HFFc6 (cell line): Measurements from ENCODE around the gene ADIPOR2. TPM values are rescaled to one million over a fixed set of nuclear protein-coding genes. Genes with fewer than 3 reads are reported as not detected.
A peak's percentile ranks its signal among the peaks of the same experiment; 100 is the strongest.
"Not testable (repeated sequence)": the region's sequence is repeated elsewhere in the genome, so short reads cannot be mapped to it uniquely, and the experiment has no call there.

Source experiments
- DNase-seq: peaks from one replicate; pipeline ENCODE4 v3.0.0-alpha.2; 2018
- H3K27ac Mint-ChIP-seq: 2 replicates; pipeline ENCODE4 v1.8.0; 2020; ENCODE audit warnings: mild to moderate bottlenecking, mixed read lengths
- H3K27me3 Mint-ChIP-seq: 2 replicates; pipeline ENCODE4 v1.8.0; 2021; ENCODE audit warnings: mild to moderate bottlenecking, moderate library complexity, mixed read lengths; ENCODE audit not compliant: insufficient read depth
- H3K36me3 Mint-ChIP-seq: 2 replicates; pipeline ENCODE4 v1.8.0; 2021; ENCODE audit warnings: low read depth, mixed read lengths
- H3K4me1 Mint-ChIP-seq: 2 replicates; pipeline ENCODE4 v1.8.0; 2020; ENCODE audit warnings: low read depth, mixed read lengths
- H3K4me3 Mint-ChIP-seq: 2 replicates; pipeline ENCODE4 v1.8.0; 2020; ENCODE audit warnings: mild to moderate bottlenecking, moderate library complexity, mixed read lengths
- H3K9me3 Mint-ChIP-seq: 2 replicates; pipeline ENCODE4 v1.8.0; 2020; ENCODE audit warnings: mild to moderate bottlenecking, mixed read lengths
- total RNA-seq, 6 experiments: library from RNA; stranded (reverse); fragmentation: NEBNext Ultra II Directional; extraction: Animal tissue kit (Norgen Biotek cat#: 25700); gene quantifications; 2 replicates in 1 of 6; 3 replicates in 5 of 6; pipeline ENCODE4 v1.2.3, GENCODE V29; 2021
- TF ChIP-seq, protein P1 (sequence below): fragments of 200-600 bp; sonication (generic); IDR thresholded peaks from 2 replicates; pipeline ENCODE4 v1.5.0; 2021; ENCODE audit warnings: antibody characterized with exemption, mild to moderate bottlenecking

Gene ADIPOR2
- total RNA-seq, 6 experiments from 2014 or later, result 38.9 to 50.1 (median 44.9) TPM

DNA sequence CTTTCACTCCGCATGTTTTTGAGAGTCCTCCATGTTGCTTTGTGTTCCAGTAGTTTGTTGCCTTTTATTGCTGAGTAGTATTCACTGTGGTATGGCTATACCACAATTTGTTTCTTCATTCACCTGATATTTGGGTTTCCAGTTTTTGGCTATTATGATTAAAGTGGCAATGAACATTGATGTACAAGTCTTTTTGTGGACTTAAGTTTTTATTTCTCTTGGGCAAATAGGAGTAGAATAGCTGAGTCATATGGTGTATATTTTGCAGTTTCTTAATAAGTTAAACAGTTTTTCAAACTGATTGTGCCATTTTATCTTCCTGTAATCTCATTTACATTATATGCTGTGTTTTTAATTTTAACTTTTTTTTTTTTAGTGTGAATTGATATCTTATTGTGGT, 16.2 kb downstream of the ADIPOR2 start:
- peaks cover 14% of the 10 kb centered on the region; the same call in 1 of the 2 replicates for H3K36me3 Mint-ChIP-seq
- H3K27ac Mint-ChIP-seq, result peak overlapping the region; percentile 54; the same call in 1 of the 2 replicates
- H3K4me3 Mint-ChIP-seq, result no peak overlapping the region
- no peaks in the 10 kb centered on the region for H3K27me3 Mint-ChIP-seq
- no peak for DNase-seq
- TF ChIP-seq, protein P1, sequence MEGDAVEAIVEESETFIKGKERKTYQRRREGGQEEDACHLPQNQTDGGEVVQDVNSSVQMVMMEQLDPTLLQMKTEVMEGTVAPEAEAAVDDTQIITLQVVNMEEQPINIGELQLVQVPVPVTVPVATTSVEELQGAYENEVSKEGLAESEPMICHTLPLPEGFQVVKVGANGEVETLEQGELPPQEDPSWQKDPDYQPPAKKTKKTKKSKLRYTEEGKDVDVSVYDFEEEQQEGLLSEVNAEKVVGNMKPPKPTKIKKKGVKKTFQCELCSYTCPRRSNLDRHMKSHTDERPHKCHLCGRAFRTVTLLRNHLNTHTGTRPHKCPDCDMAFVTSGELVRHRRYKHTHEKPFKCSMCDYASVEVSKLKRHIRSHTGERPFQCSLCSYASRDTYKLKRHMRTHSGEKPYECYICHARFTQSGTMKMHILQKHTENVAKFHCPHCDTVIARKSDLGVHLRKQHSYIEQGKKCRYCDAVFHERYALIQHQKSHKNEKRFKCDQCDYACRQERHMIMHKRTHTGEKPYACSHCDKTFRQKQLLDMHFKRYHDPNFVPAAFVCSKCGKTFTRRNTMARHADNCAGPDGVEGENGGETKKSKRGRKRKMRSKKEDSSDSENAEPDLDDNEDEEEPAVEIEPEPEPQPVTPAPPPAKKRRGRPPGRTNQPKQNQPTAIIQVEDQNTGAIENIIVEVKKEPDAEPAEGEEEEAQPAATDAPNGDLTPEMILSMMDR, result no peak
- no peaks in the 10 kb centered on the region for H3K9me3 Mint-ChIP-seq
- H3K4me1 Mint-ChIP-seq, result peaks cover 43% of the 10 kb centered on the region

DNA sequence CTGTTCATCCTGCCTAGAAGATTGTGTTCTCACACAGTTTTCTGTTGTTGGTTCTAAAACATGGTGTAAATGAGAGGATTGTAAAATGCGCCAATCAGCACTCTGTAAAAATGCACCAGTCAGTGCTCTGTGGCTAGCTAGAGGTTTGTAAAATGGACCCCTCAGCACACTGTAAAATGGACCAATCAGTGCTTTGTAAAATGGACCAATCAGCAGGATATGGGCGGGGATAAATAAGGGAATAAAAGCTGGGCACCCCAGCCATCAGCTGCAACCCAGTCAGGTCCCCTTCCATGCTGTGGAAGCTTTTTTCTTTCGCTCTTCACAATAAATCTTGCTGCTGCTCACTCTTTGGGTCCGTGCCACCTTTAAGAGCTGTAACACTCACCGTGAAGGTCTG, 19.1 kb downstream of the ADIPOR2 start:
- H3K4me3 Mint-ChIP-seq, DNase-seq, H3K27ac Mint-ChIP-seq, H3K9me3 Mint-ChIP-seq, H3K27me3 Mint-ChIP-seq: not testable (repeated sequence)
- H3K4me1 Mint-ChIP-seq, result peaks cover 24% of the 10 kb centered on the region
- H3K36me3 Mint-ChIP-seq, result peaks cover 35% of the 10 kb centered on the region

DNA sequence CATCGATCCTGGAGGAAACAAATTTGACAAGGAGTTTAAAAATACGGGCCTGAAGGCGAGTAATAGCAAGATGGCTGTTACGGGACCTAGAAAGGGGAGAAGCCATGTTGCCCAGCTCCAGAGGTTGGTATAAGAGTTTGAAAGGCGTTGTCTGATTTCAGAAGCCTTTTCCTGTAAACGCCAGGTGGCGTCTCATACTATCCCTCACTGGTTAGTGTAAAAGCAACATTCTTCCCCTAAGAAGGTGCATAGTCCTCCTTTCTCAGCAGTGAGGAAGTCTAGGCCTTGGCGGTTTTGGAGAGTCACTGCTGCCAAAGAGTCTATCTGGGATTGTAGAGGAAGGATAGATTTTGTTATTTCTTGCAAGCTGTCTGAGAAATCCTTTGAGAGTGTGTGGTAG, 20.0 kb downstream of the ADIPOR2 start:
- H3K4me3 Mint-ChIP-seq, H3K9me3 Mint-ChIP-seq, DNase-seq, H3K27me3 Mint-ChIP-seq, H3K27ac Mint-ChIP-seq: not testable (repeated sequence)
- Mint-ChIP-seq H3K36me3 (peaks cover 44% of the 10 kb centered on the region), H3K4me1 (peaks cover 20% of the 10 kb centered on the region)

DNA sequence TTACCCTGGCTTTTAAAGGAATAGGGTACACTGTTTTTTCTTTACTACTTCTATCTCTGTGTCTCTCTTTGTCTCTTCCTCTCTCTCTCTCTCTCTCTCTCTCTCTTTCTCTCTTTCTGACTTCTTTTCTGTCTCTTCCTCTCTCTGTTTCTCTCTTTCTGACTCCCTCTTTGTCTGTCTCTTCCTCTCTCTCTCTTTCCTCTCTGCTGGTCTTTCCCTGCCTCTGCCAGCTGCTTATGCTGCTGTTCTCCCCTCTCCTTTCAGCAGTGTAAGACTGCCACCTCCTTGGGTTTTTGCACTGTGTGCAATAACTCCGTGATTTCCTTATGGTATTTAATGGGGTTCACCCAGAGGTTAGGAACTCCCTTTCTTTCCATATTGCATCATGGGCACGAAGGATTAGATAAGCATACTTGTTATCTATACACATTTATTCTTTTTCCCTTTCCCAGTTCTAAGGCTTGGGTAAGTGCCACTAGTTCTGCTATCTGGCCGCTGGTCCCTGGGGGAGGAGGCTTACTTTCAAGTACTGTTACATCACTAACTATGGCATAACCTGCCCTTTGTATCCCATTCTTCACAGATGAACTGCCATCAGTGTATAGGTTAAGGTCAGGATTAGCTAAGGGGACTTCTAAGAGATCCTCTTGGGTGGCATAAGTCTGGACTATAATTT, 20.8 kb downstream of the ADIPOR2 start:
- Mint-ChIP-seq H3K4me1 (peaks cover 20% of the 10 kb centered on the region), H3K36me3 (peaks cover 48% of the 10 kb centered on the region)
- not testable (repeated sequence) for H3K27me3 Mint-ChIP-seq, H3K27ac Mint-ChIP-seq, H3K9me3 Mint-ChIP-seq, H3K4me3 Mint-ChIP-seq, DNase-seq

DNA sequence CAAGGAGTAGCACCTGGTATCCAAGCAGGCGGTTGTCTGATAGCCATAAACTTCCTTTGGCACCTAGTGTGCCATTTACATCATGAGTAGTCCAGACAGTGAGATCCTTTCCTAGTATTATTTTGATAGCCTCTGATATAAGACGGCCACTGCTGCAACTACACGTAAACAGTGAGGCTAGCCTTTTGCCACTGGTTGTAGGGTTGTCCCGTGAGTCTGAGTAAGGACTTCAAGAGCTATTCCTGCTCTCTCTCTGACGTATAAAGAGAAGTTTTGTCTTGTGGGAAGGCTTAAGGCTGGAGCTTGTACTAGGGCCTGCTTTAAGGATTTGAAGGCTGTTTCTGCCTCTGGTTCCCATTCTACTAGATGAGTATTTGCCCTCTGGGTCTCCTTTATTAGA, 21.4 kb downstream of the ADIPOR2 start:
- not testable (repeated sequence) for H3K9me3 Mint-ChIP-seq, H3K4me3 Mint-ChIP-seq, H3K27me3 Mint-ChIP-seq, H3K27ac Mint-ChIP-seq, DNase-seq
- peaks cover 20% of the 10 kb centered on the region for H3K4me1 Mint-ChIP-seq
- H3K36me3 Mint-ChIP-seq, result peaks cover 48% of the 10 kb centered on the region

DNA sequence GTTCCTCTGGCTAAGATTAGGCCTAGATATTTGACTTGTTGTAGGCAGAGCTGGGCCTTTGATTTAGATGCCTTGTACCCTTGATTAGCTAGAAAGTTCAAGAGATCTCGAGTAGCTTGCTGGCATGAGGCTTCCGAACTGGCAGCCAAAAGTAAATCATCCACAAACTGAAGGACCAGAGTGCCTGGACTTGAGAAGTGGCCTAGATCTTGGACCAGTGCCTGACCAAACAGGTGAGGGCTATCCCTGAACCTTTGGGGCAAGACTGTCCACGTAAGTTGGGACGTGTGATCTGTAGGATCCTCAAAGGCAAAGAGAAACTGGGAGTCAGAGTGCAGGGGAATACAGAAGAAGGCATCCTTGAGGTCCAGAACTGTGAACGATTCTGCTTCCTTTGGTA, 22.0 kb downstream of the ADIPOR2 start:
- peaks cover 18% of the 10 kb centered on the region for H3K4me1 Mint-ChIP-seq
- H3K4me3 Mint-ChIP-seq, H3K9me3 Mint-ChIP-seq, H3K27ac Mint-ChIP-seq, DNase-seq, H3K27me3 Mint-ChIP-seq: not testable (repeated sequence)
- peaks cover 48% of the 10 kb centered on the region for H3K36me3 Mint-ChIP-seq

DNA sequence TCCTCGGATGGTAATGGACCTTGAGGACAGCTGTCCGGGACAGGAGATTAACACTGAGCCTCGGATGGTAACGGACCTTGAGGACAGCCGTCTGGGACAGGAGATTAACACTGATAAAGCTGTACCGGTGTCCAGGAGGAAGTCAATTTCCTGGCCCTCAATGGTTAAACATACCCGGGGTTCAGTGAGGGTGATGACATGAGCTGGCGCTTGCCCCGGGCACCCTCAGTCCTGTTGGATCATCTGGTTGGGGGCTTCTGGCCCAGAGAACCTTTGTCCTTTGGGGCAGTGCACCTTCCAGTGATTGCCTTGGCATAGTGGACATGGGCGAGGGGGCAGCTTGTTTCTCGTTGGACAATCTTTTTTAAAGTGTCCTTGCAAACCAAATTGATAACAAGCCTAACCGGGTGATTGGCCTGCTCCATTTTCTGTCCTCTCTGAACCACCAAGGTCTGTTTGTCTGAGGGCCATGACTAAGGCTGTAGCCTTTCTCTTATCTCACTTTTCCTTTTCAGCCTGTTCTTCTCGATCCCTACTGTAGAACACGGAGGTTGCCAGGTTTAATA, 23.0 kb downstream of the ADIPOR2 start:
- not testable (repeated sequence) for H3K9me3 Mint-ChIP-seq, H3K27me3 Mint-ChIP-seq, H3K4me3 Mint-ChIP-seq, H3K27ac Mint-ChIP-seq, DNase-seq
- H3K4me1 Mint-ChIP-seq, result peaks cover 18% of the 10 kb centered on the region
- peaks cover 47% of the 10 kb centered on the region for H3K36me3 Mint-ChIP-seq

DNA sequence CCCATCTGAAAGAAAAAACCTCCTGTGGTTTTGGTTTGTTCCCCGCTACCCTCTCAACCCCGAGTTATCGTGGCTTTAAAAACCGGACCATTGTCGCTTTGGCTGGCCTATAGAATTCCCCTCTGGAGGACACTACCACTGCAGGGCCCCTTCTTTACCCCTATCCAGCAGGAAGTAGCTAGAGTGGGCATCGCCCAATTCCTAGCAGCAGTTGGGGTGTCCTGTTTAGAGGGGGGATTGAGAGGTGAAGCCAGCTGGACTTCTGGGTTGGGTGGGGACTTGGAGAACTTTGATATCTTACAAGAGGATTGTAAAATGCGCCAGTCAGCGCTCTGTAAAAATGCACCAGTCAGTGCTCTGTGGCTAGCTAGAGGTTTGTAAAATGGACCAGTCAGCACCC, 24.6 kb downstream of the ADIPOR2 start:
- H3K36me3 Mint-ChIP-seq, result peaks cover 34% of the 10 kb centered on the region
- H3K4me1 Mint-ChIP-seq, result peaks cover 27% of the 10 kb centered on the region
- H3K27me3 Mint-ChIP-seq, H3K4me3 Mint-ChIP-seq, DNase-seq, H3K9me3 Mint-ChIP-seq, H3K27ac Mint-ChIP-seq: not testable (repeated sequence)

DNA sequence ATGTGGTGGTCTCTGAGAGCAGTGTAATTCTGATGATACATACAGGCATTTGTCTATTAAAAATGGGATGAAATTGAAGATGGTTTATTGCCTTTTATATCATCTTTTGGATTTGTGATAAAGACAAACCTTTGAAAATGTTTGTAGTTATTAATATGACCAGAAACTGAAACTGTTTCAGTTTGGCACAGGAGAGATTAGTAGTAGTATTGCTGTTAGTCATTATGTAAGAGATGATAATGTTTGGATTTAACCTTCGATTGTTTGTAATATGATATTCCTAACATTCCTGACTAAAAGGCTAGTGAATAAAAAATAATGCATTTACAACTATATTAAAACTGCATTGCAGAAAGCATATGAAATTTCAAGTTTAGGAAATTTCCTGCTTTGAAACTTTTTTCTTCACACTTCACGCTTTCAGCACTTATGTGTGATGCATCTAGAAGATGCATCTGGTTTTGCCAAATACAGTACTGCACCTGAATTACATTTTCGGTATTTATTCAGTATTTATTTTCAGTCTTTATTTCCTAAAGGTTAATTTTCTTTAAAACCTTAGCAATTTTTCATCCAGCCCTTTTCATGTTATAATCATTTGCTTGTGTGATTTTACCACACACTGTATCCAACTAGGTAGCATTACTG, 25.5 kb downstream of the ADIPOR2 start:
- peaks cover 7% of the 10 kb centered on the region for H3K9me3 Mint-ChIP-seq
- no peak overlapping the region for H3K27ac Mint-ChIP-seq
- peaks cover 34% of the 10 kb centered on the region for H3K36me3 Mint-ChIP-seq
- DNase-seq, result no peak
- no peaks in the 10 kb centered on the region for H3K27me3 Mint-ChIP-seq
- H3K4me3 Mint-ChIP-seq, result no peak overlapping the region; the same call in 1 of the 2 replicates
- H3K4me1 Mint-ChIP-seq, result peaks cover 27% of the 10 kb centered on the region
- TF ChIP-seq, protein P1, result no peak
